Activated CD8-positive, alpha-beta memory T cell treated with anti-CD3 and anti-CD28 coated beads, Interleukin-2, amount 10 ng/mL, durations not matched to agents 7 days and 5 days (primary cell): ENCODE measurements around the gene RNF182. TPM values are rescaled to one million over a fixed set of nuclear protein-coding genes. Genes with fewer than 3 reads are reported as not detected.

ENCODE experiments used
- ATAC-seq: fragments of 150-1000 bp; cut with Tn5 transposase; one replicate; pipeline ENCODE4 v1.10.0; 2021; ENCODE audit warnings: moderate library complexity
- CTCF ChIA-PET: fragments of 350-600 bp; sonication (Branson Sonifier 250); formaldehyde crosslinking; loops from one replicate; lab custom pipeline; 2021; ENCODE audit warnings: antibody characterized with exemption; lab: Charles Lee
- DNase-seq: peaks from one replicate; pipeline ENCODE4 v3.0.0-alpha.2; 2020
- H3K27ac Mint-ChIP-seq: one replicate; pipeline ENCODE4 v1.8.0; 2021; ENCODE audit warnings: mild to moderate bottlenecking, mixed read lengths
- H3K27me3 Mint-ChIP-seq: one replicate; pipeline ENCODE4 v1.8.0; 2021; ENCODE audit warnings: mixed read lengths
- H3K36me3 Mint-ChIP-seq: one replicate; pipeline ENCODE4 v1.8.0; 2021; ENCODE audit warnings: mild to moderate bottlenecking, mixed read lengths
- H3K4me1 Mint-ChIP-seq: one replicate; pipeline ENCODE4 v1.8.0; 2021; ENCODE audit warnings: mixed read lengths
- H3K4me3 Mint-ChIP-seq: one replicate; pipeline ENCODE4 v1.8.0; 2021; ENCODE audit warnings: mild to moderate bottlenecking, moderate library complexity, mixed read lengths
- H3K9me3 Mint-ChIP-seq: one replicate; pipeline ENCODE4 v1.8.0; 2022; ENCODE audit warnings: low read depth, mixed read lengths
- total RNA-seq, 2 experiments: library from RNA; stranded (reverse); gene quantifications; one replicate each; pipeline ENCODE4 v1.2.3, GENCODE V29; 2021

Gene RNF182
- total RNA-seq, 2 experiments from 2014 or later, result not detected

GRCh38 chr6:14022673-14023072, 97.9 kb downstream of the RNF182 start:
- H3K27ac Mint-ChIP-seq, result no peak overlapping the region
- DNase-seq (no peak), ATAC-seq (no peak)
- CTCF ChIA-PET, result interaction anchor here (1.1 to 1.2 kb wide), 2 partner anchors 12 to 14 kb away, joined by 3 read pairs; no protein-coding TSS in a partner anchor
- H3K9me3 Mint-ChIP-seq, result no peaks in the 10 kb centered on the region
- peaks cover 27% of the 10 kb centered on the region for H3K27me3 Mint-ChIP-seq
- peaks cover 4% of the 10 kb centered on the region for H3K4me1 Mint-ChIP-seq
- H3K4me3 Mint-ChIP-seq, result no peak overlapping the region
- no peaks in the 10 kb centered on the region for H3K36me3 Mint-ChIP-seq

DNA sequence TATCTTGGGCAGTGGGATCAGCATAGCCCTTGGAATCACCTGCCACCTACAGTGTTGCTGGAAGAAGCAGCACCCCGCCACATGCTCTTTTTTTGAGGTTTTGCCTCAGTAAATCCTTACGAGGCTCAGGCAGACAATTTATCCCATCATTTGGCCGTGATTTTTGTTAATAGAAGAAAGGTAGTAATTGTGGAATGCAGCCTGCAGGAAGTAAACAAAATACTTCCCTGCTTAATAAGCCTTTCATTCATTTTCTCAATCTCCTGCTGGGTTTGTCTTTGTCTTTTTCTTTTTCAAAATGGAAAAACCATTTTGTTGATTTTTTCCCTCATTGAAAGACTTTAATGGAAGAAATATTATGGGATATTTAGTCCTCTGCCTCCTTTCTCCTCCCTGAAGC, 99.1 kb downstream of the RNF182 start:
- no peaks in the 10 kb centered on the region for H3K9me3 Mint-ChIP-seq
- H3K27ac Mint-ChIP-seq, result no peak overlapping the region
- CTCF ChIA-PET, result no interaction called here
- H3K36me3 Mint-ChIP-seq, result no peaks in the 10 kb centered on the region
- no peak overlapping the region for H3K4me3 Mint-ChIP-seq
- H3K27me3 Mint-ChIP-seq, result peaks cover 34% of the 10 kb centered on the region
- DNase-seq (no peak), ATAC-seq (no peak)
- H3K4me1 Mint-ChIP-seq, result peaks cover 4% of the 10 kb centered on the region

- DNase-seq (no peak), ATAC-seq (no peak)
- CTCF ChIA-PET, result no interaction called here
- Mint-ChIP-seq H3K27me3 (peaks cover 43% of the 10 kb centered on the region), H3K4me1 (peaks cover 4% of the 10 kb centered on the region), H3K27ac (no peak overlapping the region), H3K36me3 (no peaks in the 10 kb centered on the region), H3K4me3 (no peak overlapping the region), H3K9me3 (no peaks in the 10 kb centered on the region)
Observed at GRCh38 chr6:14025160-14025559, 100.4 kb downstream of the RNF182 start.

GRCh38 chr6:14026831-14027539, 102.2 kb downstream of the RNF182 start:
- ATAC-seq (no peak), DNase-seq (no peak)
- Mint-ChIP-seq H3K4me3 (no peak overlapping the region), H3K36me3 (no peaks in the 10 kb centered on the region), H3K27ac (no peak overlapping the region), H3K27me3 (peaks cover 46% of the 10 kb centered on the region), H3K4me1 (peaks cover 4% of the 10 kb centered on the region), H3K9me3 (no peaks in the 10 kb centered on the region)
- CTCF ChIA-PET, result interaction anchor here (1.3 kb wide), 1 partner anchor 40 kb away, joined by 3 read pairs; no protein-coding TSS in a partner anchor

DNA sequence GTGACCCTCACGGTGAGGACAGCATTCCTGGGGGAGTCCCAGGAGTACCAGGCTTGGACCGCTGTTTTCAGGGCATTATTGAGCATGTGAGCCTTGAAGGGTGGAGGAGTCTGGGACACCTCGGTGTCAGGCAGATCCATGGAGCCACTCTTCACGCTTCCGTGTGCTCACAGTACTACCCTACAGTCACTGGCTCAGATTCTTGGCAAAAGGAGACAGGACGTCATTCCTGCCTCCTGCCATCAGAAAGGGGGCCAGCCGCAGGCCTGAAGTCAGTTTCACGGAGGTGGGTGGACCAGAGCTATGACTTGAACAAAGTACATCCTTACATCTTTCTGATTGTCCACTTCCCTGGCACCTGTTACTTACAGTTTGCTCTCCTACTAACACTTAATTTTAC, 103.9 kb downstream of the RNF182 start:
- ATAC-seq (no peak), DNase-seq (no peak)
- Mint-ChIP-seq H3K36me3 (no peaks in the 10 kb centered on the region), H3K27ac (no peak overlapping the region), H3K27me3 (peaks cover 49% of the 10 kb centered on the region), H3K4me3 (no peak overlapping the region), H3K4me1 (peaks cover 4% of the 10 kb centered on the region), H3K9me3 (no peaks in the 10 kb centered on the region)
- CTCF ChIA-PET, result no interaction called here

DNA sequence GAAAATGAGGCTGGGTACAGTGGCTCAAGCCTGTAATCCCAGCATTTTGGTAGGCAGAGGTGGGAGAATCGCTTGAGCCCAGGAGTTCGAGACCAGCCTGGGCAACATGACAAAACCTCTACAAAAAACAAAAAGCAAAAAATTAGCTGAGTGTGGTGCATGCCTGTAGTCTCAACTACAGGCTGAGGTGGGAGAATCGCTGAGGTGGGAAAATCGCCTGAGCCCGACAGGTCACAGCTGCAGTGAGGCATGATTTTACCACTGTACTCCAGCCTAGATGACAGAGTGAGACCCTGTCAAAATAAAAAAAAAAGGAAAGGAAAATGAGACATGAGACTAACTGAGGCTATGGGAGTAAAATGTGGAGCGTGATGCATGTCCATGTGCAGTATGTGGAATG, 104.9 kb downstream of the RNF182 start:
- DNase-seq (no peak), ATAC-seq (no peak)
- H3K27me3 Mint-ChIP-seq, result peaks cover 52% of the 10 kb centered on the region
- CTCF ChIA-PET, result no interaction called here
- no peaks in the 10 kb centered on the region for H3K36me3 Mint-ChIP-seq
- H3K4me1 Mint-ChIP-seq, result peaks cover 4% of the 10 kb centered on the region
- no peak overlapping the region for H3K27ac Mint-ChIP-seq
- H3K9me3 Mint-ChIP-seq, result no peaks in the 10 kb centered on the region
- H3K4me3 Mint-ChIP-seq, result no peak overlapping the region

Other genes starting within 250 kb of the RNF182 start
- gene RANBP9, start 213.1 kb upstream of the RNF182 start, total RNA-seq, result 10 to 100 TPM; 57.2 to 74.3 TPM
- 10 to 100 TPM; 27.7 to 31.1 TPM for gene MCUR1, start 110.4 kb upstream of the RNF182 start, total RNA-seq
- 10 to 100 TPM in 1 of 2 experiments, 1 to 10 TPM in 1; 6.0 to 29.6 TPM for gene CD83, start 192.8 kb downstream of the RNF182 start, total RNA-seq